Coronary artery (tissue), 2 donors: ENCODE results near the gene PCSK2.

Experiments
- DNase-seq: peaks from one replicate; pipeline ENCODE4 v3.0.0-alpha.2; 2017; ENCODE audit warnings: low spot score
- H3K27ac ChIP-seq, 2 donors: fragments of 200-600 bp; sonication (generic); one replicate each; pipeline ENCODE4 v1.5.1; 2016 to 2019
- H3K4me3 ChIP-seq: fragments of 200-600 bp; sonication (generic); 2 replicates; pipeline ENCODE4 v1.5.1; 2016; ENCODE audit warnings: mild to moderate bottlenecking, moderate library complexity
- TF ChIP-seq, protein P1 (sequence below): fragments of 200-600 bp; sonication (generic); IDR thresholded peaks from one replicate; pipeline ENCODE4 v1.5.1; 2019; ENCODE audit warnings: antibody characterized with exemption

PCSK2 gene

DNA sequence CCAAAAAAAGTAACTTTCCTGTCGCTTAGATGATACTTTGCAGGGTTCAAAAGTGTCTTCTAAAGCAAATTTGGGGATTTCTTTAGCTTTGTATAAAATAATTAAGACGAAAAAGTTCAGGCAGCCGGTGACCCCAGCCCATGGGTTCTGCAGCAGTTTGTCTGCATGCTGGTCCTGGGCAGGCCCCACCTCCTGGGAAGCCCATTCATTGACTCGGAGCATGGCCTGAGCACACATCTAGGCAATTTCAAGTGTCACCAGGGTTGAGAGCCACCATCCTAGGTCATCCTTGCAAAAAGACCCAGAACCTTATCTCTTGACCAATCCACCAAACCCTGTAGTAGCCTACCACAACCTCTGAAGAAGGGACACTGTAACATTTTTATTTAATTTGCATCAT lies 283.7 kb downstream of the PCSK2 start:
- no peak overlapping the region for H3K4me3 ChIP-seq
- TF ChIP-seq, protein P1, sequence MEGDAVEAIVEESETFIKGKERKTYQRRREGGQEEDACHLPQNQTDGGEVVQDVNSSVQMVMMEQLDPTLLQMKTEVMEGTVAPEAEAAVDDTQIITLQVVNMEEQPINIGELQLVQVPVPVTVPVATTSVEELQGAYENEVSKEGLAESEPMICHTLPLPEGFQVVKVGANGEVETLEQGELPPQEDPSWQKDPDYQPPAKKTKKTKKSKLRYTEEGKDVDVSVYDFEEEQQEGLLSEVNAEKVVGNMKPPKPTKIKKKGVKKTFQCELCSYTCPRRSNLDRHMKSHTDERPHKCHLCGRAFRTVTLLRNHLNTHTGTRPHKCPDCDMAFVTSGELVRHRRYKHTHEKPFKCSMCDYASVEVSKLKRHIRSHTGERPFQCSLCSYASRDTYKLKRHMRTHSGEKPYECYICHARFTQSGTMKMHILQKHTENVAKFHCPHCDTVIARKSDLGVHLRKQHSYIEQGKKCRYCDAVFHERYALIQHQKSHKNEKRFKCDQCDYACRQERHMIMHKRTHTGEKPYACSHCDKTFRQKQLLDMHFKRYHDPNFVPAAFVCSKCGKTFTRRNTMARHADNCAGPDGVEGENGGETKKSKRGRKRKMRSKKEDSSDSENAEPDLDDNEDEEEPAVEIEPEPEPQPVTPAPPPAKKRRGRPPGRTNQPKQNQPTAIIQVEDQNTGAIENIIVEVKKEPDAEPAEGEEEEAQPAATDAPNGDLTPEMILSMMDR, result no peak
- DNase-seq, result peak; percentile 60
- H3K27ac ChIP-seq, result no peak overlapping the region

DNA sequence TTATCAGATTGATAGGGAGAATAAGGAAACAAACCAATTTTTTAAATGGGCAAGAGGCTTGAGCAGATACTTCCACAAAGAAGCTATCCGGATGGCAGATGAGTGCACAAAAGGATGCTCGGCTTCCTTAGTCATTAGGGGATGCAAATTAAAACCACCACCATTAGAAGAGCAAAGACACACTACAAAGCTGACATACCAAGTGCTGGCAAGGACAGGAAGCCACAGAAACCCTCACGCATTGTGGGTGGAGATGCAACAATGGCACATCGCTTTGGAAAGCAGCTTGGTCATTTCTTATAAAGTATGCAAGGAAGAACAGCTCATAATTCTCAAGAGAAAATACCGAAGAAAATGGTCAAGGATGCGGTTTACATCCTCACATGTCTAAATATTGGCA lies 284.6 kb downstream of the PCSK2 start:
- H3K4me3 ChIP-seq, result no peak overlapping the region
- TF ChIP-seq, protein P1, result no peak
- no peak overlapping the region for H3K27ac ChIP-seq
- no peak for DNase-seq

DNA sequence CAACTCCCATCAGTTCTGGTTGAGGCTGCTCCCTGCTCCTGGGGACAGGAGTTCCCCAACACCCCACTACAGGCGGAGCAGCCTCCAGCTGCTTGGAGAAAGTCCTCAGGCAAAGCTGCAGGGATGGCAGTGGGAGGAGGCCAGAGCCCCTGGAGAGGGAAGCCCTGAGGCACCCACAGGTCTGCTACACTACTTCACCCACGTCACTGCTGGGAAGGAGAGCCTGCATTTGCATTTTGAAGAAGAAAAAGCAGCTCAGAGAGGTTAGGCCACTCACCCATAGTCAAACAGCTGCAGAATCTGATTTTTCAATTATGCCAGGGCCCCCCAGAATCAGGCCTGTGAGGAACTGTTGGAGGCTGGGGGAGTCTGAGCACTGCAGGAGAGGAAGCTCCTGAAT lies 287.1 kb downstream of the PCSK2 start:
- Histone ChIP-seq H3K4me3 (no peak overlapping the region), H3K27ac (no peak overlapping the region)
- peak; percentile 40 for DNase-seq
- TF ChIP-seq, protein P1, result no peak

DNA sequence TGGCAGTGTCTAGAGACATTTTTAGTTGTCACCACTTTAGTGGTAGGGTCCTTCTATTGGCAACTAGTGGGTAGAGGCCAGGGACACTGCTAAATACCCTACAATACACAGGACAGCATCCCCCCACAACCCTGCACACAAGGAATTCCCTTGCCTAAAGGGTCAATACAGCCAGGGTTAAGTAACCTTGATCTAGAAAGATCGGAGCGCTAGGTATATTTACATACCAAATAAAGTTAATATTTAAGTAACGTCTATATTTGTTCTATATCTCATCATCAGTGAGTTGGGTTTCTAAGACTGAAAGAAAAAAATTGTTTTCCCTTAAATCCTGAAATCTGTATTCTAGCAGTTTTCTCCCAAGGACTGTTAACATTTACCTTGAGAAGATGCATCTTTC lies 288.2 kb downstream of the PCSK2 start:
- no peak overlapping the region for H3K27ac ChIP-seq
- TF ChIP-seq, protein P1, result no peak
- no peak for DNase-seq
- no peak overlapping the region for H3K4me3 ChIP-seq

DNA sequence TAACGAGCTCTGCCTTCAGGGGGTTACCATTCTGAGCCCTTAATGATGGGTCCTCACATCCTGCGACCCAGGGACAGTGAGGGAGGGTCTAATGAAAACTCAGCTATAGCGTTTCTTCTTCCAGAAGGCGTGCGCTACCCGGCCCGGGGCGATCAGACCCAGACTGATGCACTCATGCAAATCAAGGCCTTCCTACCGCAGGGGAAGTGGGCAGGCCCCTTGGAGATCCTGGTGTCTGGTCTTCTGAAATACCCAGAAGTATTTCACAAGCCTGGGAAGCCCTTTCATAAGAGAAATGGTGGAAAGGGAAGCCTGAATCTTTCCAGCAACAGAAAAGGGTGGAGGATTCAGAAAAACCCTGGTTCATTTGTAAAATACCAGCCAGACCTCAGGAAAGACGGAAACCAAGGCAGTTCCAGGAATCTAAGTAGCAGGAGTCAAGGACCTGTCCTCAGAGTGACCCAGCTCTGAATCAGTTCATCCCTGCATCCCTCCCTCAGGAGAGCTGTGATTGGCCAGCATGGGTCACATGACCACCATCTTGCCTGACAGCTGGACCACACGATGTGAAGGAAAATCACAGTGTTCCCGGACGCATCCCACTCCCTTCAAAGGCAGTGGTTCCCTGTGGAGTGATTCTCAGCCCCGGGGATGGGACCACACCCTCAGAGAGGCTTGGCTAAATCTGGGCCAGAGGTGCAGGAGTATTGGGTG lies 291.7 kb downstream of the PCSK2 start:
- TF ChIP-seq, protein P1, result no peak
- DNase-seq, result no peak
- H3K4me3 ChIP-seq, result no peak overlapping the region

DNA sequence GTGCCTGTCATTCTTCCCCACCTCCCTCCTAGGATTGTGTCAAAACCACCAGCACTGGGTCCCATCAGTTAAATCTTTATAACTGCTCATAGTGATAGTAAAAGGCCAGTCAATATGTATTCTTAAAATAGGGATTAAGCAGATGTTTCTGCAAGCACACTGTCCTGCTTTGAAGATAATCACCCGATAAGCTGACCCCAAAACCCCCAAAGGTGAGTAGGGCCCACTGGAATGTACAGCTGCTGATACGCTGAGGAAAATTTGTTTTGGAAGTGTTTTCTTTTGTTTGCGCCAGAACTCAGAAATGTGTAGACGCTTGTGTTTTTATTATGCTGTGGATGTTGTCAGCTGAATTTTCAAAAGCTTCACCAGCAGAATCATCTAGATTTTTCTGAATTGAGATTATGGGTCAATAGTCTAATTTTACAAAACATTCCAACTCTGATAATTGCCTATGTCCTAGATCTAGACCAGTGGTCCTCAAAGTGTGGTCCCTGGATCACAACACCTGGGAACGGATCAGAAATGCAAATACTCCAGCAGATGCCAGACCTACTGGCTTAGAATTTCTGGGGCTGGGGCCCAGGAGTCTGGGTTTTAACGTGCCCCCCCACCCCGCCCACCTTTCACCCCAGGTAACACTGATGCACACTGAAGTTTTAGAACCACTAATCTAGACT lies 292.9 kb downstream of the PCSK2 start:
- TF ChIP-seq, protein P1, result no peak
- Histone ChIP-seq H3K27ac (no peak overlapping the region), H3K4me3 (no peak overlapping the region)
- no peak for DNase-seq

More for the DNA sequence above, 291.7 kb downstream of the PCSK2 start:
- H3K27ac ChIP-seq, result no peak overlapping the region

DNA sequence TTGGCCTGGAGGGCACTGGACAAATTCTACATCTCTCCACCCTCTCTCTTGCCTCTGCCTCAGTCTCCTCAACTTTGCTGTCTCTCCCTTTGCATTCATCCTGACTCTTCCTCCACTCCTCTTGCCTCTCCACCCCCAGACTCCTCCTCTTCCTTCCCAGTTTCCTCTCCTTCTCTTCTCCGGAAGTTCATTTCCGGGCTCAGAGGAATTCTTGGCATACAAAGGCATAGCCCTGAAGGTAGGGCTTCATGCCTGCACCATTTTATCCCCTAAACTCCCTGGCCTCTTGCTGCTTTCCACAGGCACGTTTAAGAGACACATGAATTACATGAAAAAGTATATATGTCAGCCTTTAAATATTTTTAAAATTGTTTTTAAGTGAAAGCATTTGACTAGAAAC lies 293.7 kb downstream of the PCSK2 start:
- no peak overlapping the region for H3K4me3 ChIP-seq
- TF ChIP-seq, protein P1, result no peak
- no peak overlapping the region for H3K27ac ChIP-seq
- no peak for DNase-seq
